ENCODE data around the gene DIPK1C.
"Not testable (repeated sequence)": the region's sequence is repeated elsewhere in the genome, so short reads cannot be mapped to it uniquely, and the experiment has no call there.

Gene DIPK1C

GRCh38 chr18:74457043-74457724 lies at the start of gene DIPK1C:
Gene DIPK1C (minus strand): TSS chr18:74457308. CDS start chr18:74457259, 49 bp downstream.
- DNase-seq: no peak

- DNase-seq: no peak
These were observed 49.5 kb upstream of the DIPK1C start for GRCh38 chr18:74506448-74507084.

GRCh38 chr18:74505776-74506175 lies 48.7 kb upstream of the DIPK1C start:
- no peak for DNase-seq

- DNase-seq: no peak
These were observed 46.0 kb upstream of the DIPK1C start for GRCh38 chr18:74503137-74503536.

GRCh38 chr18:74501386-74501785 lies 44.3 kb upstream of the DIPK1C start:
- no peak for DNase-seq

GRCh38 chr18:74500774-74501173 lies 43.7 kb upstream of the DIPK1C start:
- DNase-seq: not testable (repeated sequence)

- DNase-seq: no peak
These were observed 43.3 kb upstream of the DIPK1C start for GRCh38 chr18:74500372-74500771.

- DNase-seq: peak; percentile 29
These were observed 42.5 kb upstream of the DIPK1C start for GRCh38 chr18:74499633-74500032.

- peak; percentile 68 for DNase-seq
These were observed 41.9 kb upstream of the DIPK1C start for GRCh38 chr18:74498712-74499627.

- no peak for DNase-seq
These were observed 40.7 kb upstream of the DIPK1C start for GRCh38 chr18:74497778-74498177.

GRCh38 chr18:74497324-74497676 lies 40.2 kb upstream of the DIPK1C start:
- DNase-seq: no peak

GRCh38 chr18:74496508-74497323 lies 39.6 kb upstream of the DIPK1C start:
- no peak for DNase-seq

GRCh38 chr18:74495581-74496507 lies 38.7 kb upstream of the DIPK1C start, which contains the start of gene CNDP2:
Gene CNDP2 (plus strand): TSS chr18:74496363. CDS start chr18:74499974, 3,611 bp downstream.
- DNase-seq: peak; percentile 97

- DNase-seq: no peak
These were observed 37.4 kb upstream of the DIPK1C start for GRCh38 chr18:74494514-74494913.

GRCh38 chr18:74493689-74494088 lies 36.6 kb upstream of the DIPK1C start:
- peak; percentile 48 for DNase-seq

GRCh38 chr18:74492259-74492658 lies 35.2 kb upstream of the DIPK1C start:
- DNase-seq: no peak

GRCh38 chr18:74489676-74490075 lies 32.6 kb upstream of the DIPK1C start:
- no peak for DNase-seq

GRCh38 chr18:74488864-74489263 lies 31.8 kb upstream of the DIPK1C start:
- DNase-seq: no peak

- no peak for DNase-seq
These were observed 31.2 kb upstream of the DIPK1C start for GRCh38 chr18:74488354-74488753.

- no peak for DNase-seq
These were observed 29.2 kb upstream of the DIPK1C start for GRCh38 chr18:74486119-74486849.

GRCh38 chr18:74482697-74483096 lies 25.6 kb upstream of the DIPK1C start:
- DNase-seq: no peak

Measured in activated effector memory CD4-positive, alpha-beta T cell treated with Interleukin-2 at 50 U/mL for 16 hours (primary cell).